IMR-90 (cell line): ENCODE measurements around the gene ZFP57. TPM values are rescaled to one million over a fixed set of nuclear protein-coding genes. Genes with fewer than 3 reads are reported as not detected.

Source experiments
- ATAC-seq: fragments of 200-7000 bp; cut with Tn5 transposase; 2 replicates; pipeline ENCODE4 v1.9.1; 2020; ENCODE audit warnings: low read depth, mild to moderate bottlenecking, moderate library complexity
- BruUV-seq: library from RNA; stranded (reverse); fragments of 400-500 nt; replicated peaks from 2 replicates; lab custom pipeline; 2021; lab: Mats Ljungman, UMichigan
- CTCF ChIA-PET: fragments of 300-600 bp; formaldehyde crosslinking; extraction: SDS; loops from one replicate; lab custom pipeline; 2021; ENCODE audit warnings: antibody characterized with exemption; lab: Yijun Ruan, JAX
- POLR2A ChIA-PET: fragments of 300-600 bp; sonication (Branson Sonifier 250); formaldehyde crosslinking; loops from one replicate; lab custom pipeline; 2022; ENCODE audit warnings: antibody characterized with exemption; ENCODE audit not compliant: unreplicated experiment; lab: Charles Lee
- DNase-seq: peaks from one replicate; pipeline ENCODE4 v3.0.0; 2013
- H2AFZ ChIP-seq: replicated peaks from 2 replicates; pipeline ENCODE3; 2013; ENCODE audit warnings: low read length, mild to moderate bottlenecking; ENCODE audit not compliant: poor library complexity
- H2AK5ac ChIP-seq: 2 replicates; pipeline ENCODE4 v1.6.1; 2013; ENCODE audit warnings: low read depth, low read length, inconsistent platforms
- H2AK9ac ChIP-seq: replicated peaks from 2 replicates; pipeline ENCODE3; 2013; ENCODE audit warnings: mild to moderate bottlenecking, low read depth, low read length, moderate library complexity; ENCODE audit not compliant: poor library complexity
- H2BK120ac ChIP-seq: 2 replicates; pipeline ENCODE4 v1.6.1; 2013; ENCODE audit warnings: low read depth, low read length, inconsistent platforms
- H2BK15ac ChIP-seq: 3 replicates; pipeline ENCODE4 v1.6.1; 2013; ENCODE audit warnings: low read depth, low read length, inconsistent platforms
- H2BK20ac ChIP-seq: 2 replicates; pipeline ENCODE4 v1.6.1; 2013; ENCODE audit warnings: low read depth, mild to moderate bottlenecking, inconsistent platforms, low read length, moderate library complexity
- H2BK5ac ChIP-seq: 2 replicates; pipeline ENCODE4 v1.6.1; 2013; ENCODE audit warnings: mild to moderate bottlenecking, low read depth, low read length, inconsistent platforms; ENCODE audit not compliant: poor library complexity, severe bottlenecking
- H3K14ac ChIP-seq: replicated peaks from 2 replicates; pipeline ENCODE4 v1.6.1; 2013; ENCODE audit warnings: low read depth, low read length, inconsistent platforms
- H3K18ac ChIP-seq: 2 replicates; pipeline ENCODE4 v1.6.1; 2013; ENCODE audit warnings: low read depth, low read length, control low read depth
- H3K23ac ChIP-seq: 2 replicates; pipeline ENCODE4 v1.6.1; 2013; ENCODE audit warnings: low read depth, low read length, inconsistent platforms
- H3K27ac ChIP-seq: 2 replicates; pipeline ENCODE4 v1.5.1; 2013; ENCODE audit warnings: mild to moderate bottlenecking, control low read depth, low read length; ENCODE audit not compliant: insufficient read depth
- H3K27me3 ChIP-seq: 2 replicates; pipeline ENCODE4 v1.6.1; 2013; ENCODE audit warnings: low read length; ENCODE audit not compliant: control insufficient read depth, insufficient read depth
- H3K36me3 ChIP-seq: 2 replicates; pipeline ENCODE4 v1.6.1; 2013; ENCODE audit warnings: low read length, mixed read lengths; ENCODE audit not compliant: control insufficient read depth, insufficient read depth
- H3K4ac ChIP-seq: 2 replicates; pipeline ENCODE4 v1.6.1; 2013; ENCODE audit warnings: low read depth, low read length, inconsistent platforms
- H3K4me1 ChIP-seq: 2 replicates; pipeline ENCODE4 v1.6.1; 2013; ENCODE audit warnings: low read length, mixed read lengths; ENCODE audit not compliant: control insufficient read depth, insufficient read depth
- H3K4me2 ChIP-seq: 2 replicates; pipeline ENCODE4 v1.6.1; 2013; ENCODE audit warnings: low read depth, mild to moderate bottlenecking, control low read depth, low read length, moderate library complexity
- H3K4me3 ChIP-seq: 2 replicates; pipeline ENCODE4 v1.5.1; 2013; ENCODE audit warnings: low read depth, mild to moderate bottlenecking, control low read depth, low read length, moderate library complexity; ENCODE audit not compliant: insufficient read depth
- H3K56ac ChIP-seq: 2 replicates; pipeline ENCODE4 v1.6.1; 2013; ENCODE audit warnings: low read length, inconsistent platforms; ENCODE audit not compliant: insufficient read depth; ENCODE audit errors: extremely low read depth
- H3K79me1 ChIP-seq, 2 experiments: 2 replicates each; pipeline ENCODE4 v1.6.1; 2013; ENCODE audit warnings: low read length in 2 of 2, inconsistent platforms in 1 of 2, low read depth in 1 of 2
- H3K9ac ChIP-seq: 2 replicates; pipeline ENCODE4 v1.6.1; 2013; ENCODE audit warnings: low read depth, low read length, control low read depth
- H3K9me1 ChIP-seq: 2 replicates; pipeline ENCODE4 v1.6.1; 2013; ENCODE audit warnings: low read length, inconsistent platforms; ENCODE audit not compliant: insufficient read depth
- H3K9me3 ChIP-seq: 2 replicates; pipeline ENCODE4 v1.6.1; 2013; ENCODE audit warnings: low read length; ENCODE audit not compliant: control insufficient read depth, insufficient read depth
- H4K20me1 ChIP-seq: 2 replicates; pipeline ENCODE4 v1.6.1; 2013; ENCODE audit warnings: low read length, inconsistent platforms; ENCODE audit not compliant: insufficient read depth
- H4K5ac ChIP-seq: 2 replicates; pipeline ENCODE4 v1.6.1; 2013; ENCODE audit warnings: mild to moderate bottlenecking, low read depth, low read length, control low read depth
- H4K8ac ChIP-seq, 2 experiments: 2 replicates each; pipeline ENCODE4 v1.6.1; 2013; ENCODE audit warnings: low read depth in 2 of 2, low read length in 2 of 2, control low read depth in 1 of 2, inconsistent platforms in 1 of 2
- H4K91ac ChIP-seq: 2 replicates; pipeline ENCODE4 v1.6.1; 2013; ENCODE audit warnings: low read depth, low read length, inconsistent platforms; ENCODE audit not compliant: insufficient read depth
- MAFK ChIP-seq: IDR thresholded peaks from 2 replicates; pipeline ENCODE4 v1.6.1; 2012; ENCODE audit warnings: low read depth, low read length, improper control_type of control experiment
- RFX5 ChIP-seq: IDR thresholded peaks from 2 replicates; pipeline ENCODE4 v1.8.0; 2012; ENCODE audit warnings: low read depth, mild to moderate bottlenecking, low read length, moderate library complexity
- WGBS, 2 experiments: methylation state at CpG; one replicate each; pipeline versions ENCODE4 v1.1.5 to v1.1.7; 2013; ENCODE audit warnings: missing lambda C conversion rate in 2 of 2; ENCODE audit not compliant: insufficient read length in 1 of 2; ENCODE audit errors: extremely low coverage in 2 of 2; 5-methylcytosine and 5-hydroxymethylcytosine counted together
- dilution Hi-C: fragments of 300-500 bp; cut with HindIII; formaldehyde crosslinking; loops from one replicate; pipeline ENCODE4 v1.14.3; 2018; ENCODE audit warnings: low sequenced_read_pairs; ENCODE audit not compliant: unreplicated experiment
- in situ Hi-C: fragments of 300-500 bp; cut with MboI; formaldehyde crosslinking; loops from 3 replicates; pipeline ENCODE4 v1.14.3; 2019; ENCODE audit warnings: low sequenced_read_pairs, inconsistent platforms, mixed read lengths
- intact Hi-C: fragments of 100-400 bp; cut with micrococcal nuclease; formaldehyde crosslinking; loops from 2 replicates; pipeline ENCODE4 v1.10.0; 2022
- polyA plus RNA-seq, 3 experiments: library from polyadenylated mRNA; depleted of rRNA; stranded (reverse); fragments of >200 nt; gene quantifications; 2 replicates each; pipeline ENCODE4 v1.2.3, GENCODE V29; 2012; ENCODE audit warnings: low replicate concordance in 1 of 3
- total RNA-seq: library from RNA; depleted of rRNA; stranded (reverse); fragments of >200 nt; gene quantifications from 2 replicates; pipeline ENCODE4 v1.2.3, GENCODE V29; 2012

ZFP57 gene
- total and polyA plus RNA-seq, 2 of the 4 experiments (the other 2 are of a cell fraction): not detected

DNA sequence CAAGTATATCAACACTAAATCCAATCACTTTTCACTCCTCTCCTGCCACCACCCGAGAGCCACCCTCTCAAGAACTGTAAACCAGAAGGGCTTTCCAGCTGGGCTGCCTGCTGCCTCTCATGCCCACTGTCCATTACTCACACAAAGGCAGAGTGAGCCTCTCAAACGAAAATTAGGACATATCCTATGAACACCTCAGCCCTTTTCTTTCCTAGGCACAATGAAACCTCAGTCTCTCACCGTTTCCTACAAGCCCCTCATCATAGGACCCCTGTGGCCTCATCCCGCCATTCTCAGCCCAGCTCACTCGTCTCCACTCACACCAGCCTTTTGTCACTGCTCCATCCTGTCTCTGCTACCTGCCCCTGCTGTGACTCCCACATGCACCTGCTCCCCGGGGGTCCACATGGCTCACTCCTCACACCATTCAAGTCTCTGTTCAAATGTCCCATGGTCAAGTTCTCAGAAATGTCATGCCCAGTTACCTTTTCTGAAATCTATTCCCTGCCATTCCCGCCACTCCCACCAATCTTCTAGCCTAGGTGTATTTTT, 49.7 kb upstream of the ZFP57 start:
- dilution Hi-C loops: no loop called here
- H2BK120ac ChIP-seq: no peak overlapping the region
- no peak overlapping the region for H3K23ac ChIP-seq
- H3K18ac ChIP-seq: no peak overlapping the region
- H3K4me2 ChIP-seq: no peak overlapping the region
- no peak overlapping the region for H2BK5ac ChIP-seq
- no peak overlapping the region for H3K4ac ChIP-seq
- H3K14ac ChIP-seq: no peak overlapping the region
- no peak overlapping the region for H3K4me3 ChIP-seq
- peaks cover 2% of the 10 kb centered on the region for H3K27me3 ChIP-seq
- no peak overlapping the region for H3K27ac ChIP-seq
- H2BK20ac ChIP-seq: no peak overlapping the region
- ChIA-PET POLR2A (no interaction called here), CTCF (no interaction called here)
- no peak for TF ChIP-seq MAFK
- no peak for TF ChIP-seq RFX5
- H3K4me1 ChIP-seq: no peaks in the 10 kb centered on the region
- intact Hi-C loops: no loop called here
- WGBS, 2 experiments: 14% methylated on average over 5 of the region's 7 CpGs; no CpG with 5 or more reads in 1 of the 2 experiments
- H4K91ac ChIP-seq: no peak overlapping the region
- H3K9ac ChIP-seq: no peak overlapping the region
- H2AFZ ChIP-seq: no peak overlapping the region
- no peaks in the 10 kb centered on the region for H3K9me3 ChIP-seq
- no peak overlapping the region for H2AK5ac ChIP-seq
- H2BK15ac ChIP-seq: no peak overlapping the region
- no peak overlapping the region for H4K5ac ChIP-seq
- in situ Hi-C loops: loop anchor here (10.0 to 25.0 kb wide), 2 partner anchors 104 to 282 kb away; no protein-coding TSS in a partner anchor
- BruUV-seq: no TSS peak
- no peak overlapping the region for H3K56ac ChIP-seq
- no peaks in the 10 kb centered on the region for H3K79me1 ChIP-seq
- H4K20me1 ChIP-seq: no peaks in the 10 kb centered on the region
- H3K9me1 ChIP-seq: no peaks in the 10 kb centered on the region
- ATAC-seq: no peak
- DNase-seq: no peak
- peak overlapping the region; percentile 75 for H2AK9ac ChIP-seq
- H3K36me3 ChIP-seq: no peaks in the 10 kb centered on the region
- no peak overlapping the region for H4K8ac ChIP-seq
